SKM-1 (cell line): ENCODE results near the gene GAK.

ENCODE experiments used
- DNase-seq: peaks from one replicate; lab custom pipeline; 2025; ENCODE audit not compliant: unreplicated experiment; lab: John Stamatoyannopoulos, UW

GAK gene

GRCh38 chr4:874971-875817, 56.9 kb downstream of the GAK start:
- no peak for DNase-seq

DNA sequence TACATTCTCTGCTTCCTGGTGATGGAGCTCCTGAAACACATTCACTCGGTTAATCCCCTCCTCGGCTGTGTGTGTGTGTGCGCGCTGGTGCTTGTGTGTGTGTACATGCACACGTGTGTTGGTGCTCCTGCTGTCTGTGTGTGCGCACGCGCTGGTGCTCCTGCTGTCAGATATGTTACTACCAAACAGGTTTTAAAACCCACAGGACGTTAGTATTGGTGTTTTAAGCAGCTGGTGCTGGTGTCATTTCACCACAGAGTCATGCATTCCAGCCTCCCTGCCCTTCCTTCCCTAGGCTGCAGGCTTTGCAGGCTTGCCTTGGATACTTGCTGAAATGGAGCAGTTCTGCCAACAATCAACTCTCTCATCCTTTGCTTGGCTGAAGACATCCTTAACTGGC, 58.1 kb downstream of the GAK start:
- no peak for DNase-seq

DNA sequence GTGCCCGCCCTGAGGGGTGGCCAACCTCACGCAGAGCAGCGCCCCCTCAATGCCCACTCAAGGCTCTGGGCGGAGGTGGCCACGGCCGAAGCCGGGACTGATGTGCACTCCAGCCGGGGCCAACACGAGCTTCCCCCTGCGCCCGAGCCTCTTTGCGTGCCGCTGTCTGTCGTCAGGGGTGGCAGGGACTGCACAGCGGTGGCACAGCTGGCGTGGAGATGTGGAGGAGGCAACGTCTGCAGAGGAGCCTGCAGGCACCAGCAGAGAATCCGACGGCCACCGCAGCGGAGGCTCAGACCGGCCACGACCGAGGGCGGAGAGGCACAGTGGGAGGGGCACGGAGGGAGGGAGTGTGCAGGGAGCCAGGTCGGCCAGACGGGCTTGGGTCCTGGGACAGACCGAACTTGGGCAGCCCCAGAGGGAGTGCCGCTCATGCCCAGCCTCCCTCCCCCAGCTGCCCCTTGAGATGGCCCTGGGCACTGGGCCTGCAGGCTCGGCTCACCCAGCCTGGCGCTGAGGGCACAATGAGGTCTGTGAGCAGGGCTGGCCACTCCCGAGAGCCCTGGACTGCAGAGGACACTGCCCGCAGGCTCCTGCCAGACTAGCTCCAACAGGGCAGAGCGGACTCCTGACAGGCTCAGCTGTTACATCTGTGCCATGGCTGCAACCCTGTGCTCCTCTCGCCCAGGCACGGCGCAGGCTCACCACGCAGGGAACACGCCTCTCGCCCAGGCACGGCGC, 59.7 kb downstream of the GAK start:
- DNase-seq, result no peak

- DNase-seq, result no peak
Observed at GRCh38 chr4:871484-871883, 60.6 kb downstream of the GAK start.

- no peak for DNase-seq
Observed at GRCh38 chr4:870951-871350, 61.2 kb downstream of the GAK start.

- no peak for DNase-seq
Observed at GRCh38 chr4:869776-870175, 62.3 kb downstream of the GAK start.

DNA sequence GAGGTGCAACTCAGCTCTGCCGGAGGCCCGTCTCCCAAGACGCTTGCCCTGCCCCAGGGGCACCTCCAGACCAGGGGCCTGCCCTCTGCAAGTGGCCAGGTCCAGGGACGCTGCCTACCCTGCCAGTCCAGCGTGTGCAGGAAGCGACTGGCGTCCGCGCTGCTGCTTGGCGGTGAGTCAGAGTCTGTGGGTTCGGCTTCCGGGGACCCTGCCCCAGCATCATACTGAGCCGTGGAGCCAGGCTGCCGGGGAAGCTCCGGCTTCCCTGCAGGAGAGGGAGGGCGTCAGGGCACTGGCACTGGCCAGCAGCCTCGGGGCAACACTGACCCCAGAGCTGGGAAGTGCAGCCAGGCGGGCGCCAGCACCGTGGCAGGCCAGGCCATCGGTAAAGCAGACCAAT, 63.7 kb downstream of the GAK start:
- no peak for DNase-seq

GRCh38 chr4:867526-868250, 64.4 kb downstream of the GAK start:
- no peak for DNase-seq

DNA sequence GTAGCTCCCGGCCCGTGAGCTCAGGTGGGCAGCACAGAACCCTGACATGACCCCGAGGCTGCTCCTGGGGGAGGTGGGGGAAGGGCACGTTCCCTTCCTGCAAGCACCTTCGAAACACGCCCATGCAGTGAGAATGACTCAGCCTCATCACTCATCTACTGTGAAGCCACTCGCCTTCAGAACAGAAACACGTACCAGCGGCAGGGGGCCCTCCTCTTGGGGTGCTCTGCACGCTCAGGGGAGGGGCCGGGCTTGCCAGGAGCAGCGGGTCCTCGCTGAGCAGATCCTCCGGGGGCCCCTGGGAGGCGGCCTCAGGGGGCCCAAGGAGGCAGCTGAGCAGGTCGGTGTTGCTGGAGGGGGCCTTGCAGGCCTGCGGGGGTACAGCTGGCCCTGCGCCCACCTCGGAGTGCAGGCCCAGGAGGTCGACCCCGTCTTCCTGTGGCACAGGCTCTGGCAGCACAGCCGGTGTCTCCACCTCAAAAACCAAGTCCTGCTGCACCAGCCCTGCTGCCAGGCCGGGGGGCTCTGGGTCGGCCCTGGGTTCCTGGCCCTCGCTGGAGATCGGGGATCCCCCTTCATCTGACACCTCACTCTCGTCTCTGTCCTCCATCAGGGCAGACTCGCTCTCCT, 65.2 kb downstream of the GAK start:
- no peak for DNase-seq

GRCh38 chr4:866068-866760, 65.9 kb downstream of the GAK start:
- DNase-seq, result no peak

GRCh38 chr4:865572-865971, 66.5 kb downstream of the GAK start:
- no peak for DNase-seq

GRCh38 chr4:865121-865465, 67.0 kb downstream of the GAK start:
- DNase-seq, result no peak

GRCh38 chr4:864456-865120, 67.5 kb downstream of the GAK start:
- no peak for DNase-seq

- DNase-seq, result no peak
Observed at GRCh38 chr4:860561-860960, 71.6 kb downstream of the GAK start.

- DNase-seq, result no peak
Observed at GRCh38 chr4:859496-859895, 72.6 kb downstream of the GAK start.

DNA sequence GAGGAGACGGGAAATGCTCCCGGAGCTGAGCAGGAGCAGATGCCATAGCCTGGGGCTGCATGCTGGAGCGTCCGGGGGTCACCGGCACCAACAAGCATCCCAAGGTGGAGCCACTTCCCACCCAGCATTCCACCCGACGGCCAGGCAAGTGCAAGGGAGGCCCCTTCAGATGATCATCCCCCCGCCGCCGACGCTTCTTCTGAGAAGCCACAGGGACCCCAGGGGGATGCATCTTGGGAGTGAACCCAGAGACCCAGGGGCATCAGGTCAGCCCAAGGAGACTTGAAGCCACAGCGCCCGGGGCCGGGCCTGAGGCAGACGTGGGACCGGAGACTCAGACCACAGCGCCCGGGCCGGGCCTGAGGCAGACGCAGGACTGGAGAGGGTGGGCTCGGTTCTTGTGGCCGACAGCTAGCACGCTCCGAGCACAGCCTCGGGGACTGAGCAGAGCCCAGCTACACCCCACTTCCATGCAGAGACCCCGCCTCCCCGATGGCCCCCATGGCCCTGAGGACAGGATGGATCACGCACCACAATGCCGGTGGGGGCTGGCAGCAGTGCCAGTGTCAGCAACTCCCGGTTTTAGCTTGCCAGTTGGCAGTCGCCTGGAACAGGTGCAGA, 73.2 kb downstream of the GAK start:
- DNase-seq, result no peak

DNA sequence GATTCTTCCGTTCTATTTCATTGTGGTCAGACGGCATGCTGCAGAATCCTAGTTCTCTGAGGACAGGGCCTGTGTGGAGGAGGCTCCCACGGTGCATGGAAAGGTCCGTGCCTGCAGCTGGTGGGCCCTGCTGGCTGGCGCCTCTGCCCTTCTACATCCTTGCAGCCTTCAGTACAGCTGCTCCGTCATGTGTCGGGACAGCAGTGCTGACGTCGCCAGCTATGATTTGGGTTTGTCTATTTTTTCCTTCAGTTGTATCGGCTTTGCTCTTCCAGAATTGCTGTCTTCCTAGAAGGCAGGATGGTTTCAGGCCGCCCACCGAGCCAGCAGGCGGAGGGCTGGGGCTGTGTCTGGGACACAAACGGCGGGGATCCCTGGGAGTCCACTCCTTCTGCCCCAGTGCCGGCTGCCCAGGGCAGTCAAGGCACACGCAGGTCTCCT, 74.1 kb downstream of the GAK start:
- no peak for DNase-seq

DNA sequence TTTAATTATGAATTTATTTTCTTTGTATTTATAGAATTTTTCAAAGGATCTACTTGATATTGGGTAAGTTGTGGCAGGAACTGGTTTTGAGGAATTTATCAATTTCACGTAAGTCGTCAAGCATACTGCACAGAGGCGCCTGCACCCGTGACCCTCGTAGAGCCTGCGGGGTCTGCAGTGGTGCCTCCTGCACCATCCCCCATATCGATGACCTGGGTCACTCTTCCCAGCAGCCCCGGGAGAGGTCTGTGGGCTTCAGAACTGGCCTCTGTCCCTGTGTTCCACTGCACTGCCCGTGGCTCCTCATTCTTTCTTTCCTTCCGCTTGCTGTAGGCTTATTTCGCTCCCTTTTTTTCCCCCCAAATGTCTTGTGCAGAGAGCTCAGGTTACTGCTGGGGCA, 74.7 kb downstream of the GAK start:
- no peak for DNase-seq

DNA sequence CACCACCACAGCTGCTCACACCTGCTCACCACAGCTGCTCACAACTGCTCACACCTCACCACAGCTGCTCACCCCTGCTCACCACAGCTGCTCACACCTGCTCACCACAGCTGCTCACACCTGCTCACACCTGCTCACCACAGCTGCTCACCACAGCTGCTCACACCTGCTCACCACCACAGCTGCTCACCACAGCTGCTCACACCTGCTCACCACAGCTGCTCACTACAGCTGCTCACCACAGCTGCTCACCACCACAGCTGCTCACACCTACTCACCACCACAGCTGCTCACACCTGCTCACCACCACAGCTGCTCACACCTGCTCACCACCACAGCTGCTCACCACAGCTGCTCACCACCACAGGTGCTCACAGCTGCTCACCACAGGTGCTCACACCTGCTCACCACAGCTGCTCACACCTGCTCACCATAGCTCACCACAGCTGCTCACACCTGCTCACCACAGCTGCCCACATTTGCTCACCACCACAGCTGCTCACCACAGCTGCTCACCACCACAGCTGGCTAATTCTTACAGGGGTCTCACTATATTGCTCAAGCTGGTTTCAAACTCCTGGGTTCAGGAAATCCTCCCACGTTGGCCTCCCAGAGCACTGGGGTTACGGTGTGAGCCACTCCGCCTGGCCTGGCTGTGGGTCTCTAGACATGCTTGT, 75.8 kb downstream of the GAK start:
- no peak for DNase-seq
